Stimulated activated CD4-positive, alpha-beta T cell treated with anti-CD3 and anti-CD28 coated beads, Interleukin-15, amount 100 ng/mL, for 1 hour (primary cell): ENCODE measurements around the gene FILIP1.

Experiments
- DNase-seq, 2 donors: peaks; one replicate each; pipeline ENCODE4 v3.0.0-alpha.2; 2020; ENCODE audit warnings: low read depth in 1 of 2, low spot score in 1 of 2

The FILIP1 gene

GRCh38 chr6:75386050-75386770, 107.4 kb downstream of the FILIP1 start:
- no peak for DNase-seq

- no peak for DNase-seq
Observed at GRCh38 chr6:75384116-75384515, 109.5 kb downstream of the FILIP1 start.

GRCh38 chr6:75382634-75382900, 111.0 kb downstream of the FILIP1 start:
- no peak for DNase-seq

- DNase-seq: no peak
Observed at GRCh38 chr6:75381877-75382633, 111.5 kb downstream of the FILIP1 start.

GRCh38 chr6:75379536-75379935, 114.1 kb downstream of the FILIP1 start:
- DNase-seq: no peak

- DNase-seq: no peak
Observed at GRCh38 chr6:75378101-75378500, 115.5 kb downstream of the FILIP1 start.

GRCh38 chr6:75377386-75377785, 116.2 kb downstream of the FILIP1 start:
- no peak for DNase-seq

- DNase-seq: no peak
Observed at GRCh38 chr6:75376347-75377024, 117.1 kb downstream of the FILIP1 start.

- no peak for DNase-seq
Observed at GRCh38 chr6:75374961-75375400, 118.6 kb downstream of the FILIP1 start.

- DNase-seq: no peak
Observed at GRCh38 chr6:75372884-75373283, 120.7 kb downstream of the FILIP1 start.

GRCh38 chr6:75370011-75370410, 123.6 kb downstream of the FILIP1 start:
- no peak for DNase-seq

GRCh38 chr6:75368864-75369402, 124.7 kb downstream of the FILIP1 start:
- DNase-seq: no peak

GRCh38 chr6:75368151-75368779, 125.3 kb downstream of the FILIP1 start:
- DNase-seq: no peak

GRCh38 chr6:75363304-75363703, 130.3 kb downstream of the FILIP1 start:
- DNase-seq: no peak

- no peak for DNase-seq
Observed at GRCh38 chr6:75353644-75354043, 140.0 kb downstream of the FILIP1 start.

- no peak for DNase-seq
Observed at GRCh38 chr6:75351570-75351969, 142.0 kb downstream of the FILIP1 start.

- no peak for DNase-seq
Observed at GRCh38 chr6:75350808-75351207, 142.8 kb downstream of the FILIP1 start.

GRCh38 chr6:75350156-75350555, 143.4 kb downstream of the FILIP1 start:
- no peak for DNase-seq

GRCh38 chr6:75349262-75349984, 144.2 kb downstream of the FILIP1 start:
- no peak for DNase-seq

- DNase-seq: no peak
Observed at GRCh38 chr6:75348882-75349261, 144.7 kb downstream of the FILIP1 start.
